GM04503 (cell line): ENCODE measurements around the gene DCLK2.

Source experiments
- DNase-seq: peaks from one replicate; pipeline ENCODE4 v3.0.0-alpha.2; 2012; ENCODE audit warnings: low read depth

The DCLK2 gene

DNA sequence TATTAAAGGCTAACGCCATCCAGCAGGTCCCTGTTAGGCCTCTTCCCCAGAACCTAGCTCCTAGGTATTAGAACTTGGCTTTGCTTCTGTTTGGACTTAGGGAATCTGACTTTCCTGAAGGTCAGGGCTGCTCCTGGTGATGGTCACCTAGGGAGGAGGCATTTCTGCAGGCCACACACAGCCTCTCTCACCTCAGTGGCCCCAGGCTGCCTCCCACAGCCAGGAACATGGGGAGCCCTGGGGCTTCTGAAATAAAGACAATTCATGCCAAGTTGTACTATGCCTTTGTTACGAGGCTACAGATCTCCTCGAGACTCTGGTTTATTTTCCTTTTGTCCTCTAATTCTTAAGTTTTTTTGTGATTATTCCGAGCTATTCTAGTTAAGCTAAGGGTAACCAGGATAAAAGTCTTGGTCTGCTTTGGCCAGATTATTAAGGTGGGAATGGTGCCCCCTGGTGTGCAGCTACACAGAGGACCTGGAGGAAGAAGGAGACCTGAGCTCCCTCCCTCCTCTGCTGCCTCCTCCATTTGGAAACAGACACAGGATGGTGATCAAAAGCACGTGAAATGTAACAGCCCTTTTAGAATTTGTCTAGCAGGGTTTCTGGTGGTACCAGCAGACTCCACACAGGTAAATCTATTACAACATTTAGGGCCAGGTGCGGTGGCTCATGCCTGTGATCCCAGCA is 131.0 kb downstream of the DCLK2 start:
- no peak for DNase-seq

DNA sequence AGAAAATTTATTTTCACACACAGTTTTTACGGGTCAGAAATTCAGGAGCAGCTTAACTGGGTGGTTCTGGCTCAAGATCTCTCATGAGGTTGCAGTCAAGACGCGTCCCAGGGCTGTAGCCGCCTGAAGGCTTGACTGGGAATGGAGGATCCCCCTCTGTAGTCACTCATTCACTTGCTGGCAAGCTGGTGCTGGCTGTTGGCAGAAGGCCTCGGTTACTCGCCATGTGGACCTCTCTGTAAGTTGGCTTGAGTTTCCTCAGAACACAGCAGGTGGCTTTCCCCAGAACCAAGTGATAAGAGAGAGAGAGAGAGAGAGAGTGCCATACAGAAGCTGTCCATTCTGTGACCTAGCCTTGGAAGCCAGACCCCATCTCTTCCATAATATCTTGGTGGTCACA is 132.8 kb downstream of the DCLK2 start:
- no peak for DNase-seq

DNA sequence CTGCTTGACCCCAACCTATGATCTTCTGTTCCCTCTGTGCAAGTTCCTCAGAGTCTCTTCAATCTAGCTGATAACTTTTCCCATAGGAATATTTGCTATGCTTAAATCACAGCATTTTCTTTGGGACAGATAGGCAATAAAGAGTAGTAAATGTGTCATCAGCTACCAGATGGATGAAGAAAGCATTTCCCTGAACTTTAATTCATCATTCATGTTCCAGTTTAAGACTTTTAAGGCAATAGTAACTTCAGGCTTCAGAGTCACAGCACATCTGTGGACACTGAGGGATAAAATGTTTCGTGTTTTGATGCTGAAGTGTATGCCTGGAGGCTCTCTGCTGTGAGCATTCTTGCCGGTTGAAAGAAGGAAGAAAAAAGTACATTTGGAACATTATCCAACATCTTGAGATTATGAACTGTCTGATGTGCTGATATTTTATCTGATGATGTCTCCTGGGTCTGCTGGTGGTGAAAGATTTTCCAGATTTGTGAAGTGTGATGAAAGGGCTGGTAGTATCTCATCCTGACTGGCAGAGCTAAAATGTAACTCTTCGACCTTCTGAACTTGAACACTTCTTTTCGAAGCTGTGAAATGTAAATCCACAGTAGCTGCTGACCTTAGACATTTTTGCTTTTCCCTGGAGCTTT is 133.7 kb downstream of the DCLK2 start:
- peak; percentile 87 for DNase-seq

GRCh38 chr4:150212485-150212884 is 134.2 kb downstream of the DCLK2 start:
- no peak for DNase-seq

DNA sequence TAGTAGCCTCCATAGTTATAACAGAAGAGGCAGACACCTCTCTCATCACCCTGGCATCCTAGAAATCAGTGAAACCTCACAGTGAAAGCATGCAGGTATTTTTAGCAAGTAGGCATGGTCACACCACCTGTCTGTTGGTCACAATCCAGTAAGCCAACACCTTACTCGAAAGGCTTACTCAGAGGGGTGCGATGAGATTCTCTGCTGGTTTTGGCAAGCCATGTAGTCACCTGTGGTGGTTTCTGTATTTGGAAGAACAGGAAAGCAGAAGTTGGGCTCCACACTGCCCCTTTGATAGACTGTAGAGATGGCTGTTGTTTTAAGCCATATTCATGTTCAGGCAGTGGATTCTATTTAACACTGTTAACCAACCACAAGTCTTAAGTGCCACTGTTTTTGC is 134.7 kb downstream of the DCLK2 start:
- DNase-seq: no peak

GRCh38 chr4:150215601-150216000 is 137.4 kb downstream of the DCLK2 start:
- DNase-seq: no peak

DNA sequence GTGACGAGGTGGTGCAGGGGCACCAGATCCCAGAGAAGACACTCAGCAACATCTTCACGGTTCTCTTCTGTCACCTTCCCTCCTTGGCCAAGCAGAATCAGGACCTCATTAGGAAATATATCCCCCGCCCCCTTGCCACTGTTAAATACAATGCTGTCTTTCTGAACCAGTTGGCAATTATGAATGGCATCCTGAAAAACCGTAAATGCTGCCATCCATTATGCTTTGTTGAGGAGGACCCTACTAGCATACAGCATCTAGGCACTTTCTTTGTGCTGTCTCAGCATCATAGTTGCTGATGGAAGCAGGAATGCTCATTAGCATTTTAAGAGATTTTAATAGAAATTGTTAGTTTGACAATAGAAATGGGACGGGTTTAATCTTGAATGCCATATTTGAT is 138.5 kb downstream of the DCLK2 start:
- DNase-seq: no peak

- DNase-seq: peak; percentile 60
Observed at GRCh38 chr4:150217192-150217591, 138.9 kb downstream of the DCLK2 start.

DNA sequence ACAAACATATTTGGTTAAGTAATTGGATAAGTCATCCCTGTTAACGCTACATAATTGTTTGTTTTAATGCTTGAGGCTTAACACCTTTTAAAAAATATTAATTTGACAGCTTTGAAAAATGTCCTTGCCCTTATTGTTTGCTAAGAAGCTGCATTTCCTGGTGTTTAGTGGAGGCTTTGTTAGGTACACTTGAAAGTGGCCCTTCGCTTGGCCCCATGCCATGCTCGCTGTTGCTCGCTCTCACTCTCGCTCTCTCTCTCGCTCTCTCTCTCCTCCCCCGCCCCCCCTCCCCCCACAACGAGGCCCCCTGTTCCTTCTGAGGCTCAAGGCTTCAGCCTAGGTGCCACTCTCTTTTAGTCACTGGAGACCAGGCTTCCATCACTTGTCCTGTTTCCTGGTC is 139.6 kb downstream of the DCLK2 start:
- DNase-seq: no peak

DNA sequence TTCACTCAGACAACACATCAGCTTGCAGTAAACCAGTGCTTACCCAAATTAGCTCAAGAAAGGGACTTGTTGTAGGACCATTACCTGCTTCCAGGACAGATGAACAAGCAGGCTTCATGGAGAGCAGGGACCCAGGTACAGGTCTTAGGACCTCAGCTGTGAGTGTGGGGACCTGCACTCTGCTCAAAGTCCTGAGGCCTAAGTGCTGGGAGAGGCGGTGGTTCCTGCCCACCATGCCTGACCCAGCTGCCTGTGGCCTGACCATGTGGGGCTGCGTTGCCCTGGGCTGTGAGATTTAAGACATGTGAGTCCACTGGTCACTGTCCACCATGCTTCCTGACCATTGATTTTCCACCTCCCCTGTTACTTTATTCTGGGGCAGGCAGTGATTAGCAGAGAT is 140.2 kb downstream of the DCLK2 start:
- no peak for DNase-seq

- DNase-seq: no peak
Observed at GRCh38 chr4:150219841-150220240, 141.6 kb downstream of the DCLK2 start.

GRCh38 chr4:150224896-150225591 is 146.8 kb downstream of the DCLK2 start:
- DNase-seq: peak; percentile 97

DNA sequence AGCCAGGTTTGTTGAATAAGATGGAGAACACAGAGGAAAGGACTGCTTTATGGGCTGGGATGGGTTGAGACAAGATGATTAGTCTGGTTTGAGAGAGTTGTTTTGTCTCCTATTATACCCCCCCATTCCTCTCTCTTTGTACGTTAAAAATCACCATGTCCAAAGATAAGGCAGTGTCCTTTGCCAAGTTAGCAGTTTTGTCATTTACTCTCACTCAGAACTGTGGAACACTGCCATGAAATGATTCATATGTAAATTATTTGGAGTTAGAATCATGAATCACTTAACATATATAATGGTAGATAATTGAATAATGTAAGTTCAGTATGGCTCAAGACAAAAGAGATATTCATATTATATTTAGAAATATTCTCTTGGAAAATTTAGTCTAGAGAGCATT is 151.3 kb downstream of the DCLK2 start:
- no peak for DNase-seq

- no peak for DNase-seq
Observed at GRCh38 chr4:150230561-150230960, 152.3 kb downstream of the DCLK2 start.

GRCh38 chr4:150231107-150231770 is 153.0 kb downstream of the DCLK2 start:
- no peak for DNase-seq

DNA sequence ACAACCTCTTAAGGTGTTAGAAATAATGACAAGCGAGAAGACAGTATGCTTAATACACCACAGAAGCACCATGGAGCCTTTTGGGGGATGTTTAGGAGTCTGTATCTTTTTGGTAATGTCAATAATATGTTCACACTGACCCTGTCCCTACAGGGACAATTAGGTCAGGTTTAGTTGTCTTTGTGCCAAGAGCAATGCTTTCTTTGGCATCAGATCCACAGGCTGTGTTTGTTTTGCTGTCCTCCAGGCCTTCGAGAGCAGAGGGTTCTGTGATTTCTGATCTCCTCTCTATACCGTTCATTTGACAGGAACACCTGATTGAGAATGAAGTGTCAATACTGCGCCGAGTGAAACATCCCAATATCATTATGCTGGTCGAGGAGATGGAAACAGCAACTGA is 153.8 kb downstream of the DCLK2 start:
- no peak for DNase-seq

- no peak for DNase-seq
Observed at GRCh38 chr4:150234246-150234645, 156.0 kb downstream of the DCLK2 start.

- DNase-seq: no peak
Observed at GRCh38 chr4:150235317-150235716, 157.1 kb downstream of the DCLK2 start.

- DNase-seq: no peak
Observed at GRCh38 chr4:150235808-150236271, 157.6 kb downstream of the DCLK2 start.

GRCh38 chr4:150236626-150237025 is 158.4 kb downstream of the DCLK2 start:
- DNase-seq: no peak

DNA sequence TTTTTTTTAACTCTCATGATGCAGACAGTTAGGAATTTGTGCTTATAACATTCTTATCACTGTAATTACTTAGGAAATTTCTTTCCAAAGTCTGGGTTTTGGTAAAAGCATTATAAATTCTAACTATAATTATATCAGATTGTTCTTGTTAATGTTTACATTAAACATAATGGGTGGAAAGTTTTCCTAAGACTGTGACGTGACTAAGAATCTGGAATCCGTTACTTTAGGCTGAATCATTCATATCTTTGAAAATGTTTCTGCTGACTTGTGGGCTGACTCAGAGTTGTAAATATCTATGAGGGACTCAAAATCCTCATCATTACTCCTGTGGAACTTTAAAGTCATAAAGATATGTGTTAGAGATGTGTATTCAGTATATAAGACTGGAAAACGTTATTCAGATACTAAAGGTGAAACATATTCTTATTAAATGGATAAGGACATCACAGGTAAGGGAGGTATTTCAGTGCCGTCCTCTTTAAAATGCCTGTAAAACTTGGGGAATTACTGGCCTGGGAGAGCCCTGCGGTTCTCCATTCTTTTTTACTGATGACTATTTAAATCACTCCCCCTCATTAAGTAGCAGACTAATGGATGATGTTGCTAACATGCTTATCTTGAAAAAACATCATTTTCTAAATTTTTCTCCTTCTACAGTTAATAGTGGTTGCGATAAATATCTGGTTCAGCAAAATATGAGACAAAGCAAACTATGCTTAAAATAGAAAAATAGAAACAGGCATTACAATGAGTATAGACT is 159.0 kb downstream of the DCLK2 start:
- peak; percentile 94 for DNase-seq

DNA sequence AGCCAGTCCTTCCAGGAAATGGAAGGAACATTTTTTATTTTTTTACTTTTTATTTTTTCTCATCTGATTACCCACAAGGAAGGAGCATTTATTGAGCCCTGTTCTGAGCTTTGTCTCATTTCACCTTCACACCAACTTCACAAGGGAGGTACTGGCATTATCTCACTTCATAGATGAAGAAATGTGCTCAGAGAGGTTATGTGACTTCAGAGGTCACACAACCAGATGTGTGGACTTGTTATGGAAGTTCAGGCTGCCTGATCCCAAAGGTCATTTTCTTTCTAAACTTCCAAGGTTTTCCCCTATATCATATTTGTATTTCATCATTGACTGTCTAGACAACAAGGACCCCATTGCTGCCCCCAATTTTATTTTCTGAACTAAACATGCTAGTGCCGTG is 160.3 kb downstream of the DCLK2 start:
- DNase-seq: no peak
